ENCODE results near the gene MYO15A. TPM values are rescaled to one million over a fixed set of nuclear protein-coding genes. Genes with fewer than 3 reads are reported as not detected.

MYO15A gene
- total and polyA plus RNA-seq, 2 experiments from 2014 or later: 2.4 to 2.8 TPM

DNA sequence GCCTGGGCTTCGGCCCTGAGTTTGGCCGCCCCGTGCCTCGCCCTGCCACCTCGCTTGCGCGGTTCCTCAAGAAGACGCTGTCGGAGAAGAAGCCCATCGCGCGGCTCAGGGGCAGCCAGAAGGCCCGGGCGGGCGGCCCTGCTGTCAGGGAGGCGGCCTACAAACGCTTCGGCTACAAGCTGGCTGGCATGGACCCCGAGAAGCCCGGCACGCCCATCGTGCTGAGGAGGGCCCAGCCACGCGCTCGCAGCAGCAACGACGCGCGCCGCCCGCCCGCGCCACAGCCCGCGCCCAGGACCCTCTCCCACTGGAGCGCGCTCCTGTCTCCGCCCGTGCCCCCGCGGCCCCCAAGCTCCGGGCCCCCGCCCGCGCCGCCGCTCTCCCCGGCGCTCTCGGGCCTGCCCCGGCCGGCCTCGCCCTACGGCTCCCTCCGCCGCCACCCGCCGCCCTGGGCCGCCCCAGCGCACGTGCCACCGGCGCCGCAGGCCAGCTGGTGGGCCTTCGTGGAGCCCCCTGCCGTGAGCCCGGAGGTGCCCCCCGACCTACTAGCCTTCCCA, 12.0 kb downstream of the MYO15A start:
- Histone ChIP-seq H4K20me1 (ENCODE audit: insufficient read depth, poor library complexity, severe bottlenecking) (no peaks in the 10 kb centered on the region), H3K79me2 (no peaks in the 10 kb centered on the region), H3K27ac (no peak overlapping the region), H3K9me2 (replicated peaks; ENCODE audit: insufficient read depth) (no peaks in the 10 kb centered on the region), H3K4me1 (ENCODE audit: insufficient read depth) (no peaks in the 10 kb centered on the region), H3K27me3 (no peaks in the 10 kb centered on the region), H3K36me3 (replicated peaks; ENCODE audit: insufficient read depth, low read depth) (no peaks in the 10 kb centered on the region), H2AFZ (no peak overlapping the region), H3K4me3 (no peak overlapping the region), H3K4me2 (no peak overlapping the region), H3K9me3 (ENCODE audit: low read depth) (no peaks in the 10 kb centered on the region)
- TF ChIP-seq, protein P1, sequence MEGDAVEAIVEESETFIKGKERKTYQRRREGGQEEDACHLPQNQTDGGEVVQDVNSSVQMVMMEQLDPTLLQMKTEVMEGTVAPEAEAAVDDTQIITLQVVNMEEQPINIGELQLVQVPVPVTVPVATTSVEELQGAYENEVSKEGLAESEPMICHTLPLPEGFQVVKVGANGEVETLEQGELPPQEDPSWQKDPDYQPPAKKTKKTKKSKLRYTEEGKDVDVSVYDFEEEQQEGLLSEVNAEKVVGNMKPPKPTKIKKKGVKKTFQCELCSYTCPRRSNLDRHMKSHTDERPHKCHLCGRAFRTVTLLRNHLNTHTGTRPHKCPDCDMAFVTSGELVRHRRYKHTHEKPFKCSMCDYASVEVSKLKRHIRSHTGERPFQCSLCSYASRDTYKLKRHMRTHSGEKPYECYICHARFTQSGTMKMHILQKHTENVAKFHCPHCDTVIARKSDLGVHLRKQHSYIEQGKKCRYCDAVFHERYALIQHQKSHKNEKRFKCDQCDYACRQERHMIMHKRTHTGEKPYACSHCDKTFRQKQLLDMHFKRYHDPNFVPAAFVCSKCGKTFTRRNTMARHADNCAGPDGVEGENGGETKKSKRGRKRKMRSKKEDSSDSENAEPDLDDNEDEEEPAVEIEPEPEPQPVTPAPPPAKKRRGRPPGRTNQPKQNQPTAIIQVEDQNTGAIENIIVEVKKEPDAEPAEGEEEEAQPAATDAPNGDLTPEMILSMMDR (IDR thresholded peaks at IDR 0.05; ENCODE audit: poor library complexity): no peak
- TF ChIP-seq EZH2 (IDR thresholded peaks at IDR 0.05; ENCODE audit: borderline replicate concordance) (no peak), EZH2phosphoT487 (IDR thresholded peaks at IDR 0.05; ENCODE audit: low read depth, severe bottlenecking, unreplicated experiment) (no peak)
- WGBS (ENCODE audit: low lambda C conversion rate, missing lambda C conversion rate): 100% methylated on average over 27 of the region's 68 CpGs
- no peak for DNase-seq (ENCODE audit: low spot score)

DNA sequence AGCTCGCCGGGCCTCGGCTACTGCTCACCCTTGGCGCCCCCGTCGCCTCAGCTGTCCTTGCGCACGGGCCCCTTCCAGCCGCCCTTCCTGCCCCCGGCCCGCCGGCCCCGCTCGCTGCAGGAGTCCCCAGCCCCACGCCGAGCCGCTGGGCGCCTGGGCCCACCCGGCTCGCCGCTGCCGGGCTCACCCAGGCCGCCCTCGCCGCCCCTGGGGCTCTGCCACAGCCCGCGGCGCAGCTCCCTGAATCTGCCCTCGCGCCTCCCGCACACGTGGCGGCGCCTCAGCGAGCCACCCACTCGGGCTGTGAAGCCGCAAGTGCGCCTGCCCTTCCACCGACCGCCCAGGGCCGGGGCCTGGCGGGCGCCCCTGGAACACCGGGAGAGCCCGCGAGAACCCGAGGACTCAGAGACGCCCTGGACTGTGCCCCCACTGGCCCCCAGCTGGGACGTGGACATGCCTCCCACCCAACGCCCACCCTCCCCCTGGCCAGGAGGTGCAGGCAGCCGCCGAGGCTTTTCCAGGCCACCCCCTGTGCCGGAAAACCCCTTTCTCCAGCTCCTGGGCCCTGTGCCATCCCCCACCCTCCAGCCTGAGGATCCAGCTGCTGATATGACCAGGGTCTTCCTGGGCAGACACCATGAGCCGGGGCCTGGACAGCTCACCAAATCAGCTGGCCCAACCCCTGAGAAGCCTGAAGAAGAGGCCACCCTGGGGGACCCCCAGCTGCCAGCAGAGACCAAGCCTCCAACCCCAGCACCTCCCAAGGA, 12.8 kb downstream of the MYO15A start:
- no peak overlapping the region for H3K4me3 ChIP-seq
- no peak overlapping the region for H3K27ac ChIP-seq
- TF ChIP-seq EZH2phosphoT487 (IDR thresholded peaks at IDR 0.05; ENCODE audit: low read depth, severe bottlenecking, unreplicated experiment) (no peak), EZH2 (IDR thresholded peaks at IDR 0.05; ENCODE audit: borderline replicate concordance) (no peak)
- TF ChIP-seq, protein P1 (IDR thresholded peaks at IDR 0.05; ENCODE audit: poor library complexity): no peak
- H4K20me1 ChIP-seq (ENCODE audit: insufficient read depth, poor library complexity, severe bottlenecking): no peaks in the 10 kb centered on the region
- no peaks in the 10 kb centered on the region for H3K27me3 ChIP-seq
- H3K4me1 ChIP-seq (ENCODE audit: insufficient read depth): no peaks in the 10 kb centered on the region
- no peak overlapping the region for H3K4me2 ChIP-seq
- DNase-seq (ENCODE audit: low spot score): no peak
- no peaks in the 10 kb centered on the region for H3K9me2 ChIP-seq (replicated peaks; ENCODE audit: insufficient read depth)
- 95% methylated on average over 28 of the region's 54 CpGs for WGBS (ENCODE audit: low lambda C conversion rate, missing lambda C conversion rate)
- no peaks in the 10 kb centered on the region for H3K79me2 ChIP-seq
- H2AFZ ChIP-seq: no peak overlapping the region
- H3K36me3 ChIP-seq (replicated peaks; ENCODE audit: insufficient read depth, low read depth): no peaks in the 10 kb centered on the region
- H3K9me3 ChIP-seq (ENCODE audit: low read depth): no peaks in the 10 kb centered on the region

DNA sequence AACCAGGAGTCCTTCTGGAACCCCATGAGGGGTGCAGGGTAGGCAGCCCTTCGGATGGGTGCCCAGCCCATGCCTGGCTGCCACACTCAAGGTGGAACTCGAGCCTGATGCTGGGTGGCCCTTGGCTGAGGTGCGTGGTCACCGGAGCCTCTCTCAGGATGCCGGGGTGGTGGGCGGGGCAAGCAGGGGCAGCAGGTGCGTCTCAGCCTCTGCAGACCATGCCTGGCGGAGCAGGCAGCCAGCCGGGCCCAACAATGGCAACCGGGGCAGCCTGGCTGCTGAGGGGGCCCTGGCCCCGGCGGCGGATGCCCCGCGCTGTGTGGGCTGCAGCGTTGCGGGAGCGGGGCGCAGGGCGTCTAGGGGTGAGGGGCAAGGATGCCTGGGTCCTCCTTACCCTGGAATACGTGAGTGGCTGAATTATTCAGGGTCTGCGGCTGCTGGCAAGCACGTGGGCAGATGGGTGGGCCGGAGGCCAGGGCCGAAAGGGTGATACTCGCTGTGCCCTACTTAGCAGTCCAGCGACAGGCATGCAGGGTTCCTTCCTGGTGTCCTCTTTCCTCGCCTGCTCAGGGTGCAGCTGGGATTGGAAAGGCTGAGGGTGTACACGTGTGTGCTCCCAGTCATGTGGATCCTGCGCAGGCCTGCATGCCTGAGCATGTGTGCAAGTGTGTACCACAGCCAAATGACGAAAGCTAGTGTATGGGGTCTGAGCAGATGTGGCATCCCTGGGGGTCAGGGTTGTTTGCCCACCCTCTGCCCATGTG, 14.6 kb downstream of the MYO15A start:
- TF ChIP-seq EZH2phosphoT487 (IDR thresholded peaks at IDR 0.05; ENCODE audit: low read depth, severe bottlenecking, unreplicated experiment): no peak
- TF ChIP-seq, protein P1 (IDR thresholded peaks at IDR 0.05; ENCODE audit: poor library complexity): no peak
- no peak for TF ChIP-seq EZH2 (IDR thresholded peaks at IDR 0.05; ENCODE audit: borderline replicate concordance)
- Histone ChIP-seq H3K27ac (no peak overlapping the region), H3K27me3 (no peaks in the 10 kb centered on the region), H3K4me1 (ENCODE audit: insufficient read depth) (no peaks in the 10 kb centered on the region), H2AFZ (no peak overlapping the region), H3K4me3 (no peak overlapping the region), H4K20me1 (ENCODE audit: insufficient read depth, poor library complexity, severe bottlenecking) (no peaks in the 10 kb centered on the region), H3K4me2 (no peak overlapping the region), H3K79me2 (no peaks in the 10 kb centered on the region), H3K36me3 (replicated peaks; ENCODE audit: insufficient read depth, low read depth) (no peaks in the 10 kb centered on the region), H3K9me3 (ENCODE audit: low read depth) (no peaks in the 10 kb centered on the region), H3K9me2 (replicated peaks; ENCODE audit: insufficient read depth) (no peaks in the 10 kb centered on the region)
- WGBS (ENCODE audit: low lambda C conversion rate, missing lambda C conversion rate): 92% methylated on average over 31 of the region's 31 CpGs
- no peak for DNase-seq (ENCODE audit: low spot score)

All from hepatocyte (in vitro differentiated cells).